ENCODE measurements around the gene PRKD1. TPM values are rescaled to one million over a fixed set of nuclear protein-coding genes. Genes with fewer than 3 reads are reported as not detected.
"Not testable (repeated sequence)": the region's sequence is repeated elsewhere in the genome, so short reads cannot be mapped to it uniquely, and the experiment has no call there.

PRKD1 gene
- total and polyA plus RNA-seq, 7 donors = 0.65 to 2.5 (median 1.5) TPM

- no peak for TF ChIP-seq CTCF (IDR thresholded peaks at IDR 0.05)
- Histone ChIP-seq H3K36me3 (ENCODE audit: insufficient read depth in 1 of 2, low read depth in 1 of 2) (no peaks in the 10 kb centered on the region), H3K27ac (no peak overlapping the region), H3K27me3 (ENCODE audit: insufficient read depth in 3 of 3, low read length in 2 of 3) (no peaks in the 10 kb centered on the region), H3K9me3 (no peaks in the 10 kb centered on the region), H3K4me1 (no peaks in the 10 kb centered on the region), H3K4me3 (no peak overlapping the region)
- no peak for ATAC-seq
- intact Hi-C loops (cut with DNase I) = no loop called here
- DNase-seq = no peak
Measured at GRCh38 chr14:29709490-29709889, 218.2 kb downstream of the PRKD1 start.

GRCh38 chr14:29706700-29707099, 220.9 kb downstream of the PRKD1 start:
- no peaks in the 10 kb centered on the region for H3K4me1 ChIP-seq
- no peaks in the 10 kb centered on the region for H3K36me3 ChIP-seq (ENCODE audit: insufficient read depth in 1 of 2, low read depth in 1 of 2)
- no peak overlapping the region for H3K27ac ChIP-seq
- H3K9me3 ChIP-seq = no peaks in the 10 kb centered on the region
- ATAC-seq (no peak), DNase-seq (no peak)
- H3K4me3 ChIP-seq = no peak overlapping the region
- no peaks in the 10 kb centered on the region for H3K27me3 ChIP-seq (ENCODE audit: insufficient read depth in 3 of 3, low read length in 2 of 3)
- intact Hi-C loops (cut with DNase I) = no loop called here
- 89 to 100% (median 100%) methylated on average over 1 of the region's 1 CpG for WGBS, 3 donors
- no peak for TF ChIP-seq CTCF (IDR thresholded peaks at IDR 0.05)

GRCh38 chr14:29705801-29706200, 221.8 kb downstream of the PRKD1 start:
- DNase-seq = no peak
- 96 to 99% (median 98%) methylated on average over 1 of the region's 1 CpG for WGBS, 3 donors
- intact Hi-C loops (cut with DNase I) = no loop called here
- TF ChIP-seq CTCF (IDR thresholded peaks at IDR 0.05) = no peak
- Histone ChIP-seq H3K9me3 (no peaks in the 10 kb centered on the region), H3K4me1 (no peaks in the 10 kb centered on the region), H3K27ac (no peak overlapping the region), H3K36me3 (ENCODE audit: insufficient read depth in 1 of 2, low read depth in 1 of 2) (no peaks in the 10 kb centered on the region), H3K27me3 (ENCODE audit: insufficient read depth in 3 of 3, low read length in 2 of 3) (no peaks in the 10 kb centered on the region), H3K4me3 (no peak overlapping the region)
- ATAC-seq = no peak

- not testable (repeated sequence) for DNase-seq; H3K36me3 ChIP-seq (ENCODE audit: insufficient read depth in 1 of 2, low read depth in 1 of 2); H3K4me1 ChIP-seq; ATAC-seq; H3K27me3 ChIP-seq (ENCODE audit: insufficient read depth in 3 of 3, low read length in 2 of 3); H3K4me3 ChIP-seq; H3K9me3 ChIP-seq; H3K27ac ChIP-seq
- 94 to 96% (median 94%) methylated on average over 2 of the region's 2 CpGs for WGBS, 3 donors
- intact Hi-C loops (cut with DNase I) = loop anchor here in 1 of 2 donors (5.0 kb wide), 1 partner anchor 367 kb away; no protein-coding TSS in a partner anchor
Measured at GRCh38 chr14:29689597-29689996, 238.1 kb downstream of the PRKD1 start.

GRCh38 chr14:29687866-29688265, 239.8 kb downstream of the PRKD1 start:
- no peak for ATAC-seq
- Histone ChIP-seq H3K4me3 (no peak overlapping the region), H3K36me3 (ENCODE audit: insufficient read depth in 1 of 2, low read depth in 1 of 2) (no peaks in the 10 kb centered on the region), H3K4me1 (no peaks in the 10 kb centered on the region), H3K27me3 (ENCODE audit: insufficient read depth in 3 of 3, low read length in 2 of 3) (no peaks in the 10 kb centered on the region), H3K9me3 (no peaks in the 10 kb centered on the region), H3K27ac (no peak overlapping the region)
- TF ChIP-seq CTCF (IDR thresholded peaks at IDR 0.05) = no peak
- WGBS, 3 donors = 40 to 59% (median 52%) methylated on average over 2 of the region's 2 CpGs
- DNase-seq = no peak
- intact Hi-C loops (cut with DNase I) = loop anchor here in 1 of 2 donors (5.0 kb wide), 1 partner anchor 366 kb away; no protein-coding TSS in a partner anchor
